BE2C (cell line): Measurements from ENCODE around the gene C1orf50.
A peak's percentile ranks its signal among the peaks of the same experiment; 100 is the strongest.

Source experiments
- DNase-seq: peaks from one replicate; pipeline ENCODE4 v3.0.0-alpha.2; 2020
- H3K27me3 ChIP-seq: fragments of 250-450 bp; sonication (Bioruptor Pico); 2 replicates; pipeline ENCODE4 v1.5.1; 2020; ENCODE audit warnings: mild to moderate bottlenecking
- H3K36me3 ChIP-seq: fragments of 250-450 bp; sonication (Bioruptor Pico); 2 replicates; pipeline ENCODE4 v1.5.1; 2020; ENCODE audit warnings: mild to moderate bottlenecking
- H3K4me1 ChIP-seq: fragments of 250-450 bp; sonication (Bioruptor Pico); 2 replicates; pipeline ENCODE4 v1.5.1; 2020
- H3K4me3 ChIP-seq: 2 replicates; pipeline ENCODE4 v1.5.1; 2011; ENCODE audit warnings: low read depth, low read length
- H3K9me3 ChIP-seq: fragments of 250-450 bp; sonication (Bioruptor Pico); 2 replicates; pipeline ENCODE4 v1.5.1; 2020
- TF ChIP-seq, protein P1 (sequence below): IDR thresholded peaks from 2 replicates; pipeline ENCODE4 v1.5.1; 2012; ENCODE audit warnings: mild to moderate bottlenecking, low read depth, low read length

C1orf50 gene

GRCh38 chr1:42735056-42735455 is 32.0 kb upstream of the C1orf50 start:
- H3K4me1 ChIP-seq = no peaks in the 10 kb centered on the region
- H3K27me3 ChIP-seq = no peaks in the 10 kb centered on the region
- TF ChIP-seq, protein P1, sequence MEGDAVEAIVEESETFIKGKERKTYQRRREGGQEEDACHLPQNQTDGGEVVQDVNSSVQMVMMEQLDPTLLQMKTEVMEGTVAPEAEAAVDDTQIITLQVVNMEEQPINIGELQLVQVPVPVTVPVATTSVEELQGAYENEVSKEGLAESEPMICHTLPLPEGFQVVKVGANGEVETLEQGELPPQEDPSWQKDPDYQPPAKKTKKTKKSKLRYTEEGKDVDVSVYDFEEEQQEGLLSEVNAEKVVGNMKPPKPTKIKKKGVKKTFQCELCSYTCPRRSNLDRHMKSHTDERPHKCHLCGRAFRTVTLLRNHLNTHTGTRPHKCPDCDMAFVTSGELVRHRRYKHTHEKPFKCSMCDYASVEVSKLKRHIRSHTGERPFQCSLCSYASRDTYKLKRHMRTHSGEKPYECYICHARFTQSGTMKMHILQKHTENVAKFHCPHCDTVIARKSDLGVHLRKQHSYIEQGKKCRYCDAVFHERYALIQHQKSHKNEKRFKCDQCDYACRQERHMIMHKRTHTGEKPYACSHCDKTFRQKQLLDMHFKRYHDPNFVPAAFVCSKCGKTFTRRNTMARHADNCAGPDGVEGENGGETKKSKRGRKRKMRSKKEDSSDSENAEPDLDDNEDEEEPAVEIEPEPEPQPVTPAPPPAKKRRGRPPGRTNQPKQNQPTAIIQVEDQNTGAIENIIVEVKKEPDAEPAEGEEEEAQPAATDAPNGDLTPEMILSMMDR = no peak
- no peaks in the 10 kb centered on the region for H3K36me3 ChIP-seq
- no peak for DNase-seq
- H3K9me3 ChIP-seq = no peaks in the 10 kb centered on the region
- no peak overlapping the region for H3K4me3 ChIP-seq

DNA sequence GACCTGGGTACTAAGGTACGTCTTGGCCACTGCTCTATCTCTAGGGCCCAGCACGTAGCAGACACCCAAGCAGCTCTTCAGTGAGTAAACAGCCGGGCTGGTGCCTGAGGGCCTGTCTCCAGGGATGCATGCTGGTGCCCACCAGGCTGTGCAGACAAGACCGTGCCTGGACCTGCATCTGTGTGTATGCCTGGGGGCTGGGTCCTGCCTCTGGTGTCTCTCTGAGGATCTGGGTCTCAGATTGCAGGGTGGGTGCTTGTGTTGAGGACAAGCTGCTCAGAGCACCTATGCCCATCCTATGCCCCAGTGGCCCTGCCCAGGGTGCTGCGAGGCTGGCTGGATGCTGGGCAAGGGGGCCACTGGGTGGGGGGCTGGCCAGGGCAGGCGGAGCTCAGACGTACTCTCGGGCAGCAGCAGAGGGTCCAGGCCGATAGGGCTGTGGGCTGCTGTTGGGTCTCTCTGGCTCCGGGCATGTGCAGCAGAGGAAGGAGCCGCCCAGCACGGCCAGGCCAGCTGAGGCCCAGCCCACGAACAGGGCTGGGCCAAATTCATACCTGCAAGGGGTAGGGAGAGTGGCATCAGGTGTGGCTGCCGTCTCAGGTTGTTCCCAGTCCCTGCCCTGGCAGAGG is 31.5 kb upstream of the C1orf50 start:
- DNase-seq = peak; percentile 43
- TF ChIP-seq, protein P1 = no peak

DNA sequence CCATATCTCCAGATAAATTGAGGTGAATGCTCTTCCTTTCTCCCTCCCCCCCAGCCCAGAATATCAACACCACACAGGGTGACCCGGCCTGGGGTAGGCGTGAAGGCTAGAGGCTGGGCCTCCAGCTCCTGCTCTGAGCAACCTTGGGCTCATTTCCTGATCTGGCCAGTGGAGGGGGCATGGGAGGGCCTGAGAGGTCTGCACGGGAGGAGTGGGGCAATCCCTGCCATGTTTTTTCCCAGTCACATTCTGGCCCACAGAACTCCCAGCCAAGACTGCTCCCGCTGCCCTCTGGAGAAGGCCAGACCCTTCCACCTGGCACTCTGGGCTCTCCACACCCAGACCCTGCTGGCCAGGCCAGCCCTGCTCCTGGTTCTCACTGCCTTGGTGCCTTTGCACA is 30.9 kb upstream of the C1orf50 start:
- DNase-seq = peak; percentile 20
- TF ChIP-seq, protein P1 = no peak; the same call in 1 of the 2 replicates
- no peaks in the 10 kb centered on the region for H3K4me1 ChIP-seq

More for the DNA sequence above, 31.5 kb upstream of the C1orf50 start:
- no peaks in the 10 kb centered on the region for H3K9me3 ChIP-seq
- no peaks in the 10 kb centered on the region for H3K36me3 ChIP-seq
- H3K4me1 ChIP-seq = no peaks in the 10 kb centered on the region
- H3K4me3 ChIP-seq = no peak overlapping the region
- H3K27me3 ChIP-seq = no peaks in the 10 kb centered on the region

GRCh38 chr1:42736571-42737200 is 30.4 kb upstream of the C1orf50 start:
- H3K36me3 ChIP-seq = no peaks in the 10 kb centered on the region
- H3K9me3 ChIP-seq = no peaks in the 10 kb centered on the region
- no peaks in the 10 kb centered on the region for H3K4me1 ChIP-seq
- TF ChIP-seq, protein P1 = no peak
- no peaks in the 10 kb centered on the region for H3K27me3 ChIP-seq
- DNase-seq = no peak
- H3K4me3 ChIP-seq = no peak overlapping the region

More for the DNA sequence above, 30.9 kb upstream of the C1orf50 start:
- Histone ChIP-seq H3K36me3 (no peaks in the 10 kb centered on the region), H3K4me3 (no peak overlapping the region), H3K27me3 (no peaks in the 10 kb centered on the region), H3K9me3 (no peaks in the 10 kb centered on the region)

GRCh38 chr1:42737257-42737656 is 29.8 kb upstream of the C1orf50 start:
- Histone ChIP-seq H3K4me3 (no peak overlapping the region), H3K9me3 (no peaks in the 10 kb centered on the region), H3K36me3 (no peaks in the 10 kb centered on the region), H3K4me1 (no peaks in the 10 kb centered on the region), H3K27me3 (no peaks in the 10 kb centered on the region)
- no peak for DNase-seq
- TF ChIP-seq, protein P1 = no peak

DNA sequence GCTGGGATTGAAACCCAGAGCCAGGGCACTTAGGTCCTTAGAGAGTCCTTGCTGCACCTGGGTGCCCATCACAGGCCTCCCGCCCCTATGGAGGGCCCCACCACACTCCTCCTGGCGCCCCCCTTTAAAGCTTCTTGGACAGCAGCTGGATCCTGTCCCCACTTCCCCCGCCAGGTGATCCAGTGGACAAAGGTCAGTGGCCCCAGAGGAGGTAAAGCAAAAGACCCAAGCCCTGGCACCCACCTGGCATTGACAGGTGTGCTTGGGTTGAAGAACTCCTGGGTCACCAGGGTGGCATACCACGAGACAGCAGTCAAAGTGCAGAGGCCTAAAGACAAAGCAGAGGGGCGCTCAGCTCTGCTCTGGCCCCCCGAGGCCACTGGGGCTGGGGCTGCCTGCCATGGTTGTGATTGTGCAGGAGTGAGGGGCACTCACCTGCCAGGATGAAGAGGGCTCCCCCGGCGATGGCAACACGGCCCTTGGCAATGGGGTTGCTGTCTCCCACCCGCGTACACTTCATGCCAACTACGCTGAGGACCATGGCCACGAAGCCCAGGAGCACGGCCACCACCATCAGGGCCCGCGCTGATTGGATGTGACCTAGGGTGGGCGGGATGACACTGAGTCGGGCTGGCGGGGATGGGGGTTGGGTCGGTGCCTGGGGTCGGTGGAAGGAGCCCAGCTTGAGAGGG is 28.9 kb upstream of the C1orf50 start:
- no peaks in the 10 kb centered on the region for H3K9me3 ChIP-seq
- H3K36me3 ChIP-seq = no peaks in the 10 kb centered on the region
- H3K4me1 ChIP-seq = no peaks in the 10 kb centered on the region
- TF ChIP-seq, protein P1 = no peak
- no peak overlapping the region for H3K4me3 ChIP-seq
- H3K27me3 ChIP-seq = no peaks in the 10 kb centered on the region
- no peak for DNase-seq
